ENCODE results near the gene KISS1R.

DNA sequence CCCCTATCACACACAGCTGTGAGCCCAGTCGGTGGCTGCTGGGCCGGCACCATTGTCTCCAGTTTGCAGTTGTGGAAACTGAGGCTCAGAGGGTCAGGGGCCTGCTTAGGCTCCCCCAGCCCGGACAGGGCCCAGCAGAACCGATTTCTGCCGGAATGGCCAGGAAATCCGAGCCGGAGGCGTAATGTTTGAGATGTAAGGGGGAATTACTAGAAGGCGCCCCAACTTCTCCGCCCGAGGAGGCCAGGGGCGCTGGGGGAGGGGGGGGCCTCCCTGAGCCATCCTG, 962 bp downstream of the KISS1R start:
- TF ChIP-seq ZC3H10 (CRISPR knock-in tag; IDR thresholded peaks at IDR 0.05) (no peak), ZNF8 (CRISPR knock-in tag; IDR thresholded peaks at IDR 0.05) (no peak), RARB (CRISPR knock-in tag; IDR thresholded peaks at IDR 0.05) (no peak), SNAI2 (CRISPR knock-in tag; IDR thresholded peaks at IDR 0.05) (no peak)
- TF ChIP-seq, protein P1, sequence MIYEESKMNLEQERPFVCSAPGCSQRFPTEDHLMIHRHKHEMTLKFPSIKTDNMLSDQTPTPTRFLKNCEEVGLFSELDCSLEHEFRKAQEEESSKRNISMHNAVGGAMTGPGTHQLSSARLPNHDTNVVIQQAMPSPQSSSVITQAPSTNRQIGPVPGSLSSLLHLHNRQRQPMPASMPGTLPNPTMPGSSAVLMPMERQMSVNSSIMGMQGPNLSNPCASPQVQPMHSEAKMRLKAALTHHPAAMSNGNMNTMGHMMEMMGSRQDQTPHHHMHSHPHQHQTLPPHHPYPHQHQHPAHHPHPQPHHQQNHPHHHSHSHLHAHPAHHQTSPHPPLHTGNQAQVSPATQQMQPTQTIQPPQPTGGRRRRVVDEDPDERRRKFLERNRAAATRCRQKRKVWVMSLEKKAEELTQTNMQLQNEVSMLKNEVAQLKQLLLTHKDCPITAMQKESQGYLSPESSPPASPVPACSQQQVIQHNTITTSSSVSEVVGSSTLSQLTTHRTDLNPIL (CRISPR knock-in tag; IDR thresholded peaks at IDR 0.05; ENCODE audit: low read depth), result no peak

Measured in SK-N-SH treated with all-trans-retinoic acid at 6 μM for 48 hours (cell line).